Nephron progenitor cell (in vitro differentiated cells): ENCODE results near the gene KRT37.

Experiments
- DNase-seq: peaks from one replicate; pipeline ENCODE4 v3.0.0; 2021
- H3K27ac Mint-ChIP-seq: 2 replicates; pipeline ENCODE4 v1.8.0; 2021; ENCODE audit warnings: mild to moderate bottlenecking, moderate library complexity, mixed read lengths
- H3K27me3 Mint-ChIP-seq: 2 replicates; pipeline ENCODE4 v1.8.0; 2021; ENCODE audit warnings: mild to moderate bottlenecking, low read depth, mixed read lengths; ENCODE audit not compliant: poor library complexity
- H3K36me3 Mint-ChIP-seq: 2 replicates; pipeline ENCODE4 v1.8.0; 2021; ENCODE audit warnings: low read depth, mixed read lengths
- H3K4me1 Mint-ChIP-seq: 2 replicates; pipeline ENCODE4 v1.8.0; 2021; ENCODE audit warnings: mixed read lengths
- H3K4me3 Mint-ChIP-seq: 2 replicates; pipeline ENCODE4 v1.8.0; 2021; ENCODE audit warnings: mild to moderate bottlenecking, moderate library complexity, mixed read lengths
- H3K9me3 Mint-ChIP-seq: 2 replicates; pipeline ENCODE4 v1.8.0; 2021; ENCODE audit warnings: mild to moderate bottlenecking, moderate library complexity, mixed read lengths
- TF ChIP-seq, protein P1 (sequence below): fragments of 200-600 bp; sonication (generic); IDR thresholded peaks from 2 replicates; pipeline ENCODE4 v1.5.0; 2021; ENCODE audit warnings: antibody characterized with exemption

KRT37 gene

GRCh38 chr17:41424111-41424635 is at the start of gene KRT37:
KRT37 (minus strand) TSS chr17:41424585; CDS start chr17:41424523, 62 bp downstream.
- no peaks in the 10 kb centered on the region for H3K27me3 Mint-ChIP-seq
- no peak for DNase-seq
- H3K4me3 Mint-ChIP-seq, result no peak within 1 kb of the TSS
- TF ChIP-seq, protein P1, sequence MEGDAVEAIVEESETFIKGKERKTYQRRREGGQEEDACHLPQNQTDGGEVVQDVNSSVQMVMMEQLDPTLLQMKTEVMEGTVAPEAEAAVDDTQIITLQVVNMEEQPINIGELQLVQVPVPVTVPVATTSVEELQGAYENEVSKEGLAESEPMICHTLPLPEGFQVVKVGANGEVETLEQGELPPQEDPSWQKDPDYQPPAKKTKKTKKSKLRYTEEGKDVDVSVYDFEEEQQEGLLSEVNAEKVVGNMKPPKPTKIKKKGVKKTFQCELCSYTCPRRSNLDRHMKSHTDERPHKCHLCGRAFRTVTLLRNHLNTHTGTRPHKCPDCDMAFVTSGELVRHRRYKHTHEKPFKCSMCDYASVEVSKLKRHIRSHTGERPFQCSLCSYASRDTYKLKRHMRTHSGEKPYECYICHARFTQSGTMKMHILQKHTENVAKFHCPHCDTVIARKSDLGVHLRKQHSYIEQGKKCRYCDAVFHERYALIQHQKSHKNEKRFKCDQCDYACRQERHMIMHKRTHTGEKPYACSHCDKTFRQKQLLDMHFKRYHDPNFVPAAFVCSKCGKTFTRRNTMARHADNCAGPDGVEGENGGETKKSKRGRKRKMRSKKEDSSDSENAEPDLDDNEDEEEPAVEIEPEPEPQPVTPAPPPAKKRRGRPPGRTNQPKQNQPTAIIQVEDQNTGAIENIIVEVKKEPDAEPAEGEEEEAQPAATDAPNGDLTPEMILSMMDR, result no peak
- H3K4me1 Mint-ChIP-seq, result peaks cover 4% of the 10 kb centered on the region
- no peaks in the 10 kb centered on the region for H3K36me3 Mint-ChIP-seq
- no peaks in the 10 kb centered on the region for H3K9me3 Mint-ChIP-seq
- no peak within 1 kb of the TSS for H3K27ac Mint-ChIP-seq

DNA sequence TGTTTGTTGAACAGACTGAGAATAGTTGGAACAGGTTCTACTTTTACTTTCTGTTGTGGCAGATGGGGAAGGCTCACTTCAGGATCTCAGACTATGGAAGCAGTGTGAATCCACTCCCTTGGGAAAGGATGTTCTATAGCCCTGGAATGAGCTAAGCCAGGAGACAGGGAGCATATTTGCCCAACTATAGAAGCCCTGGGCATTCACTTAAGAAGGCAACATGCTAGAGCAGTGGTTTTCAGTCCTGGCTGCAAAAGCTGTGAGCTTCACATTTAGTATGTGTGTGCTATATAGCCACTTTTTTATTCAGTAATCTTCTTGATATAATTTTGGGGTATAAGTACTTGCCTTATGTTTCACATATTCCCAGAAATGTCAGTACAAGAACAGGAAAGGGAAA is 44.0 kb upstream of the KRT37 start:
- no peak overlapping the region for H3K4me3 Mint-ChIP-seq
- H3K27ac Mint-ChIP-seq, result no peak overlapping the region
- H3K9me3 Mint-ChIP-seq, result peaks cover 37% of the 10 kb centered on the region
- TF ChIP-seq, protein P1, result no peak
- no peak for DNase-seq
- H3K27me3 Mint-ChIP-seq, result peaks cover 11% of the 10 kb centered on the region
- H3K4me1 Mint-ChIP-seq, result no peaks in the 10 kb centered on the region
- no peaks in the 10 kb centered on the region for H3K36me3 Mint-ChIP-seq

DNA sequence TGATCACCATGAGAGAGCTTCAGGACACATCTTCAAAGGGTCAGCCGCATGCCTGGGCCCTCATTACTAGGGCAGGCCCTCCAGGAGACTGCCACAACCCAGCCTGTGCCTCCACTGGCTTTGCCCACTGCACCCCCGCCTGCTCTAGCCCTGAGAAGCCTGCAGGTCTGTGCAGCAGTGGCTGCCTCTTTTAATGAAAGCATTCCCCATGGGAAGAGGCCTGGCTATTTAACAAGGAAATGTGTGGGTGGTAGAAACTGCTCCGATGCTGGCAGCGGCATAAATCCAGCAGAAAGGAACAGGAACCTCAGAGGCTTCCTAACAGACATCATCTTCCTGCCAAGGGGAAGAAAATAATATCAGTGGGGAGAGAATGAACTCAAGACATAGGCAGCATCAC is 43.2 kb upstream of the KRT37 start:
- Mint-ChIP-seq H3K27me3 (peaks cover 10% of the 10 kb centered on the region), H3K27ac (no peak overlapping the region), H3K4me1 (no peaks in the 10 kb centered on the region), H3K4me3 (no peak overlapping the region), H3K9me3 (peaks cover 32% of the 10 kb centered on the region), H3K36me3 (no peaks in the 10 kb centered on the region)
- DNase-seq, result no peak
- TF ChIP-seq, protein P1, result no peak

DNA sequence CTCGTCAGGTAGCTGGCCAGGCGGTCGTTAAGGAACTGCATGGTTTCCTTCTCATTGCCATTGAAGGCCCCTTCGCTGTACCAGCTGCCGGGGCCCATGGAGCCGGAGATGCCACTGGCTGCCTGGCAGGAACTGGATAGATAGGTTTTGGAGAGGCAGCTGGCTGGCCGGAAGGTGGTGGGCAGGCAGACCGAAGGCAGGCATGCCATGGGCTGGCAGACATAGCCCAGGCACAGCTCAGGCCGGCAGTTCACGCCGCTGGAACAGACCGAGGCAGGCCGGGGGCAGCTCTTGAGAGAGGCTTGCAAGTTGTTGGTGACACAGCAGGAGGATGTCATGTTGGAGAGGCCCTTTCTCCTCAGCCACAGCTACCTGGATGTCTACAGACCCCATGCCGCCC is 42.6 kb upstream of the KRT37 start, which contains the start of gene KRT32:
Gene KRT32 (minus strand): TSS at position 399 of the 400 bp plus-strand sequence. CDS start 61 bp downstream, at position 338.
- no peak within 1 kb of the TSS for H3K4me3 Mint-ChIP-seq

GRCh38 chr17:41464682-41465081 is 40.3 kb upstream of the KRT37 start:
- TF ChIP-seq, protein P1, result no peak

More for the DNA sequence above, 42.6 kb upstream of the KRT37 start, which contains the start of gene KRT32:
- Mint-ChIP-seq H3K27ac (no peak within 1 kb of the TSS), H3K4me1 (no peaks in the 10 kb centered on the region), H3K27me3 (peaks cover 10% of the 10 kb centered on the region), H3K36me3 (no peaks in the 10 kb centered on the region), H3K9me3 (peaks cover 29% of the 10 kb centered on the region)
- TF ChIP-seq, protein P1, result no peak
- DNase-seq, result no peak

DNA sequence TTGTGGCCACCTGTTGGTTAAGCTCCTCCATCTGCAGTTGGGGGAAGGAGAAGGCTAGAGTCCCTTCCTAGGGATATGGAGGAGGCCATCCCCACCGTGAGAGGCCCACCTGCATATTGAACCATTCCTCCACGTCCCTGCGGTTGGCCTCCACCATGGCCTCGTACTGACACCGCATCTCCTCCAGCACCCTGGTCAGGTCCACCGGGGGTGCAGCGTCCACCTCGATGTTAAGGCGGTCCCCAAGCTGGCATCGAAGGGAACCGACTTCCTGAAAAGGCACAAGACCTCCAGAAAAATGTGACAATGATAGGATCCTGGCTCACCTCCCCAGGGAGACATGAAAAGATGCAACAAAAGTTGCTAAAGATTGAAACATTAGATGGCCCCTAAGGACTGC is 39.8 kb upstream of the KRT37 start:
- Mint-ChIP-seq H3K27me3 (peaks cover 11% of the 10 kb centered on the region), H3K4me1 (peaks cover 4% of the 10 kb centered on the region), H3K36me3 (no peaks in the 10 kb centered on the region), H3K4me3 (no peak overlapping the region), H3K27ac (no peak overlapping the region), H3K9me3 (peaks cover 14% of the 10 kb centered on the region)
- TF ChIP-seq, protein P1, result no peak
- no peak for DNase-seq

More at GRCh38 chr17:41464682-41465081, 40.3 kb upstream of the KRT37 start:
- Mint-ChIP-seq H3K27ac (no peak overlapping the region), H3K4me3 (no peak overlapping the region), H3K4me1 (peaks cover 4% of the 10 kb centered on the region), H3K27me3 (peaks cover 14% of the 10 kb centered on the region), H3K9me3 (peaks cover 17% of the 10 kb centered on the region), H3K36me3 (no peaks in the 10 kb centered on the region)
- no peak for DNase-seq
